Endothelial cell of umbilical vein (primary cell): ENCODE measurements around the gene NOP9.

Experiments used
- EZH2 ChIP-seq: IDR thresholded peaks from 2 replicates; pipeline ENCODE4 v1.6.1; 2012; ENCODE audit warnings: borderline replicate concordance, low read depth, mild to moderate bottlenecking, moderate library complexity, low read length, inconsistent platforms; ENCODE audit not compliant: severe bottlenecking
- FOS ChIP-seq: IDR thresholded peaks from 2 replicates; pipeline ENCODE4 v1.6.1; 2011; ENCODE audit warnings: mild to moderate bottlenecking, low read length, moderate library complexity, borderline replicate concordance; ENCODE audit not compliant: insufficient read depth
- GATA2 ChIP-seq: IDR thresholded peaks from 2 replicates; pipeline ENCODE4 v1.7.0; 2011; ENCODE audit warnings: low read depth, mild to moderate bottlenecking, moderate library complexity, mixed read lengths, low read length; ENCODE audit not compliant: insufficient read length, insufficient read depth
- POLR2A ChIP-seq: IDR thresholded peaks from 2 replicates; pipeline ENCODE4 v1.6.1; 2012; ENCODE audit warnings: low read depth, mild to moderate bottlenecking, control low read depth, low read length
- TF ChIP-seq, protein P1 (sequence below), 2 donors: IDR thresholded peaks; 1 replicate in 1 of 2; 2 replicates in 1 of 2; pipeline ENCODE4 v1.5.1; 2011; ENCODE audit warnings: low read length in 2 of 2, mild to moderate bottlenecking in 2 of 2, moderate library complexity in 2 of 2, control low read depth in 1 of 2, inconsistent platforms in 1 of 2, low read depth in 1 of 2; ENCODE audit not compliant: insufficient read depth in 1 of 2; ENCODE audit errors: extremely low read depth in 1 of 2

DNA sequence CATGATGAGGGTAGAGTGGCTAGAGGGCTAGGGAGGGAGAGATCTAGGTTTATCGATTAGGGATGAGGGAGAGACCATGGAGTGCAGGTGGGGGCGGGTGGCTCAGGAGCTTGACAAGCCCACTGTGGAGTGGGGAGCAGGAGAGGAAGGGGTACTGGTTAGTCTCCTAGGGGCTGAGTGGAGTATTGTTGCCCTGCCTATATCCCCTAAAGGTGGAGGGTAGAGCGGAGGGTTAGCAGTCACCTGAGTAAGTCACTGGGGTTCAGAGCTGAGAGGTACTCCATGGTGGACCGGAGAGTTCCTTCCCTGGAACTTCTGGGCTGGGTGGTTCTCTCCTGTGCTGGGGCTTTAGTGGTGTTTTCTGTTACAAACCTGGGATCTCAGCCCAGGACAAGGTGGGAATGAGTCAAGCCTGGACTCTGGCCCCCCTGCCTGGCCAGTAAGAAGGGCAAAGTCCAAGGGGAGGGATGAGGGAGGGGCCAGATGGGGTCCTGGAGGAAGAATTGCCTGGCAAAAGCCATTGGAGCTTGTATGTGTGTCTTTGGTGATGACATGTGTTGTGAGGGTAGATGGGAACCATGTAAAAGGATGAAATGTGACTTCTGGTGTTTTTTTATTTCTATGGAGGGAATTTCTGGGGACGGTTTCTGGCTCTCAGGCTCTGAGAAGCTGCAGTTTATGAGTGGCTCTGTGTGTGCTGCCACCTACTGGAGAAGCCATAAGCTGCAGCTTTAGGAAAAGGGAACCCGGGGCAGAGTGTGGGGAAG is 8.1 kb downstream of the NOP9 start, which contains the start of gene CIDEB:
- TF ChIP-seq GATA2: no peak
- TF ChIP-seq FOS: no peak
- TF ChIP-seq, protein P1, sequence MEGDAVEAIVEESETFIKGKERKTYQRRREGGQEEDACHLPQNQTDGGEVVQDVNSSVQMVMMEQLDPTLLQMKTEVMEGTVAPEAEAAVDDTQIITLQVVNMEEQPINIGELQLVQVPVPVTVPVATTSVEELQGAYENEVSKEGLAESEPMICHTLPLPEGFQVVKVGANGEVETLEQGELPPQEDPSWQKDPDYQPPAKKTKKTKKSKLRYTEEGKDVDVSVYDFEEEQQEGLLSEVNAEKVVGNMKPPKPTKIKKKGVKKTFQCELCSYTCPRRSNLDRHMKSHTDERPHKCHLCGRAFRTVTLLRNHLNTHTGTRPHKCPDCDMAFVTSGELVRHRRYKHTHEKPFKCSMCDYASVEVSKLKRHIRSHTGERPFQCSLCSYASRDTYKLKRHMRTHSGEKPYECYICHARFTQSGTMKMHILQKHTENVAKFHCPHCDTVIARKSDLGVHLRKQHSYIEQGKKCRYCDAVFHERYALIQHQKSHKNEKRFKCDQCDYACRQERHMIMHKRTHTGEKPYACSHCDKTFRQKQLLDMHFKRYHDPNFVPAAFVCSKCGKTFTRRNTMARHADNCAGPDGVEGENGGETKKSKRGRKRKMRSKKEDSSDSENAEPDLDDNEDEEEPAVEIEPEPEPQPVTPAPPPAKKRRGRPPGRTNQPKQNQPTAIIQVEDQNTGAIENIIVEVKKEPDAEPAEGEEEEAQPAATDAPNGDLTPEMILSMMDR (IDR thresholded peaks at IDR 0.05; ENCODE audit: extremely low read depth in 1 of 2, insufficient read depth in 1 of 2, low read depth in 1 of 2, low read length in 2 of 2): peak; percentile 86 to 89
- TF ChIP-seq EZH2: no peak
- no peak for TF ChIP-seq POLR2A
